B cell (primary cell): Measurements from ENCODE around the gene PCDH9. TPM values are rescaled to one million over a fixed set of nuclear protein-coding genes. Genes with fewer than 3 reads are reported as not detected.

ENCODE experiments used
- ATAC-seq: fragments of 200-7000 bp; cut with Tn5 transposase; one replicate; pipeline ENCODE4 v1.10.0; 2021; ENCODE audit warnings: low read depth, mild to moderate bottlenecking, moderate number of reproducible peaks, moderate library complexity
- CTCF ChIA-PET: fragments of 350-600 bp; sonication (Branson Sonifier 250); formaldehyde crosslinking; loops from one replicate; lab custom pipeline; 2021; ENCODE audit warnings: antibody characterized with exemption, inconsistent platforms; lab: Charles Lee
- POLR2A ChIA-PET: fragments of 350-600 bp; sonication (Branson Sonifier 250); formaldehyde crosslinking; loops from one replicate; lab custom pipeline; 2021; ENCODE audit warnings: antibody characterized with exemption; lab: Charles Lee
- DNase-seq: peaks from one replicate; pipeline ENCODE4 v3.0.0; 2013
- H2AFZ ChIP-seq: 2 replicates; pipeline ENCODE4 v1.6.1; 2012; ENCODE audit warnings: mild to moderate bottlenecking, low read depth, low read length; ENCODE audit not compliant: insufficient read depth, poor library complexity, severe bottlenecking
- H3K27ac ChIP-seq, 2 donors: 1 replicate in 1 of 2; 2 replicates in 1 of 2; pipeline ENCODE4 v1.5.1; 2012 to 2013; ENCODE audit warnings: low read length in 2 of 2, mild to moderate bottlenecking in 2 of 2, moderate library complexity in 1 of 2
- H3K27me3 ChIP-seq, 4 experiments: fragments of 200-600 bp in 1 of 4; sonication (generic) in 1 of 4; replicated peaks in 1 of 4; 1 replicate in 2 of 4; 2 replicates in 2 of 4; pipeline versions ENCODE4 v1.6.1 to v1.7.0; 2013 to 2016; ENCODE audit warnings: low read length in 3 of 4, mild to moderate bottlenecking in 2 of 4, mixed read lengths in 1 of 4, moderate library complexity in 1 of 4; ENCODE audit not compliant: insufficient read depth in 4 of 4, control insufficient read depth in 3 of 4; ENCODE audit errors: control extremely low read depth in 1 of 4
- H3K36me3 ChIP-seq, 2 experiments: replicated peaks in 1 of 2; 1 replicate in 1 of 2; 2 replicates in 1 of 2; pipeline versions ENCODE4 v1.6.1 to v1.7.1; 2013; ENCODE audit warnings: low read length in 1 of 2; ENCODE audit not compliant: insufficient read depth in 2 of 2, control insufficient read depth in 1 of 2; ENCODE audit errors: control extremely low read depth in 1 of 2, extremely low read depth in 1 of 2
- H3K4me1 ChIP-seq, 2 donors: fragments of 200-600 bp in 1 of 2; sonication (generic) in 1 of 2; 1 replicate in 1 of 2; 2 replicates in 1 of 2; pipeline versions ENCODE4 v1.5.1 to v1.6.1; 2013 to 2017; ENCODE audit warnings: low read length in 2 of 2; ENCODE audit not compliant: control insufficient read depth in 2 of 2, insufficient read depth in 2 of 2
- H3K4me2 ChIP-seq: replicated peaks from 2 replicates; pipeline ENCODE3; 2012; ENCODE audit warnings: mild to moderate bottlenecking, low read depth, low read length; ENCODE audit not compliant: poor library complexity, severe bottlenecking
- H3K4me3 ChIP-seq, 5 experiments: fragments of 200-600 bp in 1 of 5; sonication (generic) in 1 of 5; 1 replicate in 3 of 5; 2 replicates in 2 of 5; pipeline versions ENCODE4 v1.5.1 to v1.7.0; 2011 to 2016; ENCODE audit warnings: low read length in 4 of 5, mild to moderate bottlenecking in 4 of 5, low read depth in 2 of 5, control low read depth in 1 of 5, moderate library complexity in 1 of 5; ENCODE audit not compliant: insufficient read depth in 1 of 5; ENCODE audit errors: control extremely low read depth in 1 of 5, extremely low read depth in 1 of 5
- H3K79me2 ChIP-seq: fragments of 200-600 bp; sonication (generic); one replicate; pipeline ENCODE4 v1.6.0; 2016; ENCODE audit warnings: low read length; ENCODE audit not compliant: control insufficient read depth, insufficient read depth
- H3K9ac ChIP-seq: fragments of 200-600 bp; sonication (generic); 2 replicates; pipeline ENCODE4 v1.6.1; 2017; ENCODE audit warnings: mild to moderate bottlenecking, low read length, moderate library complexity
- H3K9me3 ChIP-seq, 3 donors: one replicate each; pipeline versions ENCODE4 v1.6.1 to v1.7.1; 2013; ENCODE audit warnings: low read length in 2 of 3; ENCODE audit not compliant: control insufficient read depth in 2 of 3, insufficient read depth in 1 of 3; ENCODE audit errors: control extremely low read depth in 1 of 3
- H4K20me1 ChIP-seq: 2 replicates; pipeline ENCODE4 v1.6.0; 2012; ENCODE audit warnings: mild to moderate bottlenecking, low read length; ENCODE audit not compliant: insufficient read depth, control insufficient read depth, poor library complexity, severe bottlenecking
- H3K27ac Mint-ChIP-seq: one replicate; pipeline ENCODE4 v1.8.0; 2021; ENCODE audit warnings: mixed read lengths
- H3K27me3 Mint-ChIP-seq: one replicate; pipeline ENCODE4 v1.8.0; 2021; ENCODE audit warnings: mixed read lengths
- H3K4me1 Mint-ChIP-seq: one replicate; pipeline ENCODE4 v1.8.0; 2021; ENCODE audit warnings: mixed read lengths
- H3K4me3 Mint-ChIP-seq: one replicate; pipeline ENCODE4 v1.8.0; 2021; ENCODE audit warnings: mixed read lengths
- H3K9me3 Mint-ChIP-seq: one replicate; pipeline ENCODE4 v1.8.0; 2022; ENCODE audit warnings: mixed read lengths; ENCODE audit not compliant: insufficient read depth
- CTCF ChIP-seq: fragments of 200-600 bp; IDR thresholded peaks from one replicate; pipeline ENCODE4 v1.8.0; 2022; ENCODE audit warnings: antibody characterized with exemption, mild to moderate bottlenecking
- EZH2 ChIP-seq: IDR thresholded peaks from 2 replicates; pipeline ENCODE4 v1.6.1; 2012; ENCODE audit warnings: borderline replicate concordance, low read depth, mild to moderate bottlenecking, moderate library complexity, low read length; ENCODE audit not compliant: insufficient read depth, poor library complexity, severe bottlenecking
- WGBS: methylation state at CpG from one replicate; pipeline ENCODE4 v1.1.5; 2013; ENCODE audit warnings: missing lambda C conversion rate; ENCODE audit not compliant: insufficient coverage; 5-methylcytosine and 5-hydroxymethylcytosine counted together
- intact Hi-C: fragments of 100-400 bp; cut with micrococcal nuclease; formaldehyde crosslinking; loops from one replicate; pipeline ENCODE4 v1.10.0; 2022
- polyA plus RNA-seq: library from polyadenylated mRNA; depleted of rRNA; stranded (reverse); fragments of >200 nt; gene quantifications from 2 replicates; pipeline ENCODE4 v1.2.3, GENCODE V29; 2012
- total RNA-seq, 2 donors: library from RNA; stranded (reverse); fragments of 120-200 nt in 1 of 2; gene quantifications; 1 replicate in 1 of 2; 2 replicates in 1 of 2; pipeline versions ENCODE4 v1.2.3 to v1.2.4, GENCODE V29; 2013 to 2022

The PCDH9 gene
- total and polyA plus RNA-seq, 2 donors (not counting 1 experiment from before 2014, with no cell fraction given): 13.1 to 21.8 TPM

- Mint-ChIP-seq H3K9me3 (no peaks in the 10 kb centered on the region), H3K4me1 (peaks cover 6% of the 10 kb centered on the region), H3K27me3 (no peaks in the 10 kb centered on the region), H3K27ac (no peak overlapping the region), H3K4me3 (no peak overlapping the region)
- Histone ChIP-seq H3K36me3 (no peaks in the 10 kb centered on the region), H2AFZ (no peak overlapping the region), H3K4me3 (no peak overlapping the region), H3K27ac (no peak overlapping the region), H3K4me1 (peaks cover 0 to 9% of the 10 kb centered on the region in 2 donors), H3K9me3 (no peaks in the 10 kb centered on the region), H3K4me2 (no peak overlapping the region), H3K27me3 (no peaks in the 10 kb centered on the region), H3K79me2 (no peaks in the 10 kb centered on the region), H4K20me1 (no peaks in the 10 kb centered on the region), H3K9ac (no peak overlapping the region)
- intact Hi-C loops: no loop called here
- ChIA-PET CTCF (no interaction called here), POLR2A (no interaction called here)
- no CpG with 5 or more reads among the region's 2 CpGs for WGBS
- TF ChIP-seq CTCF: no peak
- no peak for TF ChIP-seq EZH2
- ATAC-seq: no peak
- DNase-seq: no peak
Measured at GRCh38 chr13:67064920-67065319, 165.2 kb downstream of the PCDH9 start.

GRCh38 chr13:67063036-67063435 lies 167.1 kb downstream of the PCDH9 start:
- DNase-seq: no peak
- Mint-ChIP-seq H3K27ac (no peak overlapping the region), H3K4me3 (no peak overlapping the region), H3K27me3 (no peaks in the 10 kb centered on the region), H3K9me3 (no peaks in the 10 kb centered on the region), H3K4me1 (peaks cover 6% of the 10 kb centered on the region)
- Histone ChIP-seq H3K4me2 (no peak overlapping the region), H4K20me1 (no peaks in the 10 kb centered on the region), H3K9me3 (no peaks in the 10 kb centered on the region), H3K9ac (no peak overlapping the region), H2AFZ (no peak overlapping the region), H3K36me3 (no peaks in the 10 kb centered on the region), H3K4me1 (peaks cover 0 to 9% of the 10 kb centered on the region in 2 donors), H3K27me3 (no peaks in the 10 kb centered on the region), H3K27ac (no peak overlapping the region), H3K79me2 (no peaks in the 10 kb centered on the region), H3K4me3 (no peak overlapping the region)
- CTCF ChIA-PET: no interaction called here
- intact Hi-C loops: no loop called here
- no CpG with 5 or more reads among the region's 3 CpGs for WGBS
- TF ChIP-seq EZH2 (no peak), CTCF (no peak)
- POLR2A ChIA-PET: no interaction called here
- ATAC-seq: no peak
